Measurements from ENCODE around the gene PRRT1. TPM values are rescaled to one million over a fixed set of nuclear protein-coding genes. Genes with fewer than 3 reads are reported as not detected.

PRRT1 gene
- total and polyA plus RNA-seq, 4 donors, result 0.08 to 0.24 (median 0.19) TPM; not detected in 1

DNA sequence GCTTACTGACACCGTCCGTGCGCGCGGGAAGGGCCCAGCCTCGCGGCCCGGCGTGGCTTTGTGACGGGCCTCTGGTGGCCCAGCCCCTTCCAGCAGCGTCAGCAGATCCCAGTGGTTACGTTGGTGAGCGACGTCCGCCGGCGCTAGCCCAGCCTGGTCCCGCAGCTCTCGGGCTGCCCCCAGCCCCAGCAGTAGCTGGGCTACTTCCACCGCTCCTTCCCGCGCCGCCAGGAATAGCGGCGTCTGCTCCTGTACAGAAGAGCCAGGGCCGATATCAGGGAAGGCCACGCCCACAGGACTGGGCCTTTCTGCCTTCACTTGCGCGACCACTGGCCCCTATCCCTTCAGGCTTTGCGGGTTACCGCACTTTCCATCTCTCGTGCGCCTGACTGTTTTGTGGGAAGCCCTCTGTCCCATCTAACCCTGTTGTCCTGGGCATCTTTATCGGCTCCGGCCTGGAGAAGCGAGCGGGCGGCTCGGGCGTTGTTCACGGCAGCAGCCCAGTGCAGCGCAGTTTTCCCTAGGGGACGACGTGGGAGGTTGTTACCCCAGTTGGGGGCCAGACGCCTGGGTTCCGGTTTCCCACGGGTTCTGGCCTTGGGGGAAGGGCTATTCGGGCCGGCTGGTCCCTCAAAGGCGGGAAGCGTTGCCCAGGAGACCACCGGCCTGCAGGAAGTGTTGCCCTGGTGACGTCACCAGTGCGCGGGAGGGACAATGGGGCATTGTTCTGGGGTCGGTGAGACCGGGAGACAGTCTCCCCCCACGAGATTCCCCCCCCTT is 44.4 kb upstream of the PRRT1 start:
- under 1% methylated on average over 58 of the region's 58 CpGs for WGBS
- no peaks in the 10 kb centered on the region for H3K27me3 ChIP-seq (ENCODE audit: control insufficient read depth in 4 of 4, insufficient read depth in 4 of 4, low read length in 3 of 4)
- DNase-seq (ENCODE audit: low spot score), result peak; percentile 73
- peak overlapping the region; percentile 74 to 98 for H3K9ac ChIP-seq (ENCODE audit: low read depth in 1 of 2, low read length in 2 of 2)
- TF ChIP-seq RXRA (IDR thresholded peaks at IDR 0.05) (no peak), SP1 (IDR thresholded peaks at IDR 0.05) (peak; percentile 68), EGR1 (IDR thresholded peaks at IDR 0.05; ENCODE audit: low read depth in 2 of 2) (peak in 1 of 2 donors; percentile 89), FOXA1 (IDR thresholded peaks at IDR 0.05) (peak; percentile 28), JUND (IDR thresholded peaks at IDR 0.05) (peak; percentile 58 to 64), YY1 (IDR thresholded peaks at IDR 0.05) (peak; percentile 36), HNF4A (conservative IDR thresholded peaks at IDR 0.05) (no peak), NR2F2 (IDR thresholded peaks at IDR 0.05) (peak; percentile 39), RAD21 (IDR thresholded peaks at IDR 0.05) (no peak), GABPA (IDR thresholded peaks at IDR 0.05 in 1 of 2, conservative IDR thresholded peaks at IDR 0.05 in 1 of 2) (no peak), FOXA2 (IDR thresholded peaks at IDR 0.05) (no peak), TAF1 (conservative IDR thresholded peaks at IDR 0.05) (peak; percentile 40), REST (IDR thresholded peaks at IDR 0.05) (peak; percentile 58), HNF4G (IDR thresholded peaks at IDR 0.05) (no peak)
- TF ChIP-seq, protein P1, sequence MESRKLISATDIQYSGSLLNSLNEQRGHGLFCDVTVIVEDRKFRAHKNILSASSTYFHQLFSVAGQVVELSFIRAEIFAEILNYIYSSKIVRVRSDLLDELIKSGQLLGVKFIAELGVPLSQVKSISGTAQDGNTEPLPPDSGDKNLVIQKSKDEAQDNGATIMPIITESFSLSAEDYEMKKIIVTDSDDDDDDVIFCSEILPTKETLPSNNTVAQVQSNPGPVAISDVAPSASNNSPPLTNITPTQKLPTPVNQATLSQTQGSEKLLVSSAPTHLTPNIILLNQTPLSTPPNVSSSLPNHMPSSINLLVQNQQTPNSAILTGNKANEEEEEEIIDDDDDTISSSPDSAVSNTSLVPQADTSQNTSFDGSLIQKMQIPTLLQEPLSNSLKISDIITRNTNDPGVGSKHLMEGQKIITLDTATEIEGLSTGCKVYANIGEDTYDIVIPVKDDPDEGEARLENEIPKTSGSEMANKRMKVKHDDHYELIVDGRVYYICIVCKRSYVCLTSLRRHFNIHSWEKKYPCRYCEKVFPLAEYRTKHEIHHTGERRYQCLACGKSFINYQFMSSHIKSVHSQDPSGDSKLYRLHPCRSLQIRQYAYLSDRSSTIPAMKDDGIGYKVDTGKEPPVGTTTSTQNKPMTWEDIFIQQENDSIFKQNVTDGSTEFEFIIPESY (IDR thresholded peaks at IDR 0.05), result peak; percentile 22
- TF ChIP-seq, protein P2, sequence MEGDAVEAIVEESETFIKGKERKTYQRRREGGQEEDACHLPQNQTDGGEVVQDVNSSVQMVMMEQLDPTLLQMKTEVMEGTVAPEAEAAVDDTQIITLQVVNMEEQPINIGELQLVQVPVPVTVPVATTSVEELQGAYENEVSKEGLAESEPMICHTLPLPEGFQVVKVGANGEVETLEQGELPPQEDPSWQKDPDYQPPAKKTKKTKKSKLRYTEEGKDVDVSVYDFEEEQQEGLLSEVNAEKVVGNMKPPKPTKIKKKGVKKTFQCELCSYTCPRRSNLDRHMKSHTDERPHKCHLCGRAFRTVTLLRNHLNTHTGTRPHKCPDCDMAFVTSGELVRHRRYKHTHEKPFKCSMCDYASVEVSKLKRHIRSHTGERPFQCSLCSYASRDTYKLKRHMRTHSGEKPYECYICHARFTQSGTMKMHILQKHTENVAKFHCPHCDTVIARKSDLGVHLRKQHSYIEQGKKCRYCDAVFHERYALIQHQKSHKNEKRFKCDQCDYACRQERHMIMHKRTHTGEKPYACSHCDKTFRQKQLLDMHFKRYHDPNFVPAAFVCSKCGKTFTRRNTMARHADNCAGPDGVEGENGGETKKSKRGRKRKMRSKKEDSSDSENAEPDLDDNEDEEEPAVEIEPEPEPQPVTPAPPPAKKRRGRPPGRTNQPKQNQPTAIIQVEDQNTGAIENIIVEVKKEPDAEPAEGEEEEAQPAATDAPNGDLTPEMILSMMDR (IDR thresholded peaks at IDR 0.05; ENCODE audit: low read depth, low read length, missing input control), result no peak
- TF ChIP-seq, protein P3, sequence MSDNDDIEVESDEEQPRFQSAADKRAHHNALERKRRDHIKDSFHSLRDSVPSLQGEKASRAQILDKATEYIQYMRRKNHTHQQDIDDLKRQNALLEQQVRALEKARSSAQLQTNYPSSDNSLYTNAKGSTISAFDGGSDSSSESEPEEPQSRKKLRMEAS (IDR thresholded peaks at IDR 0.05), result peak; percentile 19
- TF ChIP-seq, protein P4, sequence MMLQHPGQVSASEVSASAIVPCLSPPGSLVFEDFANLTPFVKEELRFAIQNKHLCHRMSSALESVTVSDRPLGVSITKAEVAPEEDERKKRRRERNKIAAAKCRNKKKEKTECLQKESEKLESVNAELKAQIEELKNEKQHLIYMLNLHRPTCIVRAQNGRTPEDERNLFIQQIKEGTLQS (IDR thresholded peaks at IDR 0.05), result no peak
- no peaks in the 10 kb centered on the region for H3K9me3 ChIP-seq (ENCODE audit: control insufficient read depth in 4 of 4, low read length in 3 of 4)
- H3K4me1 ChIP-seq (ENCODE audit: control insufficient read depth in 4 of 4, insufficient read depth in 4 of 4, low read length in 3 of 4), result peaks cover 2 to 23% (median 13%) of the 10 kb centered on the region in 4 donors
- no peaks in the 10 kb centered on the region for H3K36me3 ChIP-seq (ENCODE audit: control insufficient read depth in 4 of 4, insufficient read depth in 3 of 4, low read depth in 1 of 4, low read length in 3 of 4)
- peak overlapping the region; percentile 92 to 99 for H3K27ac ChIP-seq (ENCODE audit: low read depth in 1 of 2, low read length in 2 of 2)
- H3K4me3 ChIP-seq (ENCODE audit: low read depth in 1 of 3, low read length in 3 of 3), result peak overlapping the region; percentile 54 to 91 (median 63)

Measured in liver (tissue), 9 donors.